AG09319 (cell line): Measurements from ENCODE around the gene CNTNAP2.

Source experiments
- DNase-seq: peaks from one replicate; pipeline ENCODE4 v3.0.0-alpha.2; 2010; ENCODE audit warnings: low read depth; ENCODE audit errors: extremely low read depth
- CTCF ChIP-seq: IDR thresholded peaks from 2 replicates; pipeline ENCODE4 v1.5.1; 2011; ENCODE audit warnings: low read depth, mild to moderate bottlenecking, inconsistent platforms, low read length, moderate library complexity

CNTNAP2 gene

GRCh38 chr7:147276106-147276505 is 1159.5 kb downstream of the CNTNAP2 start:
- DNase-seq = no peak
- no peak for TF ChIP-seq CTCF

DNA sequence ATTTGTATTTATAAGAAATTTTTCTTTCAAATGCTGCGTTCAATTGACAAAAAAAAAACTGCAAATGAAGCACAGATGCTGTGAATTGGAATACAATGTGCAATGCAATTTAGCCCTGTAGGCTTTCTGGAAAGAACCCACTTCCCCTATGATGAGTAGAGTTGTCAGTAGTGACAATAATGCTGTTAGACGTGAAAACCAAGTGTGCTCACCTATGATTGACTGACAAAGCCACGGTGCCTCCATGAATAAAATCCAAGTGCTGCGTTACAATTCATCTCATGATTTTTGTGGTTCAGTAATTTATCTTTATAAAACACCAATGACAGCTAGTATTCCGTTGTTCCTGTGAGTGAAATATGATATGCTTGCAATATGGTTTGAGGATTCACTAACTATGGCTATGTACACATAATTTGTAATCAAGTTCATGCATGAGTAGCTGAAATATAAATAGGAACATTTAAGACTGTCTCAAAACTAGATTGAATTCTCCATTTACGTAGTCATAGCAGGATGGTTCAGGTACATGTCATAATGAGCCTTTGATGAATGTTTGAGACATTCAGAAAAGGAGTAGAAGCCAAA is 1160.3 kb downstream of the CNTNAP2 start:
- DNase-seq = no peak
- no peak for TF ChIP-seq CTCF

DNA sequence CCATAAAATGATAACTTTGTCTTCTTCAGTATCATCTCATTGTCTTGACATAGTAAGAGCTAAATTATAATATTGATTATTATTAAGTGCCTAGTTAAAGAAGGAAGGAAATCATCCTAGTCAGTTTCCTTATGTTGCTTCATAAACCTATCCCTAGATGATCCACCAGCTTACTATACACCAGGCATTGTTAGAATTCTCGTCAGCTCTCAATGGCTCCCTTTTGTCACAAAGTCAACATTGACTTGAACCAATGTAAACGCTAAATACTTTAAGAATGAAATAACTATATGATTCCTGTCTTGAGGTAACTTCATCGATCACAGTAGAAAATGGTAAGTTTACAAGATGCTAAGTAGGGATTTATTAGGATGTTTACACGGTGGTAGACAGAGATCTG is 1162.9 kb downstream of the CNTNAP2 start:
- DNase-seq = no peak
- no peak for TF ChIP-seq CTCF

DNA sequence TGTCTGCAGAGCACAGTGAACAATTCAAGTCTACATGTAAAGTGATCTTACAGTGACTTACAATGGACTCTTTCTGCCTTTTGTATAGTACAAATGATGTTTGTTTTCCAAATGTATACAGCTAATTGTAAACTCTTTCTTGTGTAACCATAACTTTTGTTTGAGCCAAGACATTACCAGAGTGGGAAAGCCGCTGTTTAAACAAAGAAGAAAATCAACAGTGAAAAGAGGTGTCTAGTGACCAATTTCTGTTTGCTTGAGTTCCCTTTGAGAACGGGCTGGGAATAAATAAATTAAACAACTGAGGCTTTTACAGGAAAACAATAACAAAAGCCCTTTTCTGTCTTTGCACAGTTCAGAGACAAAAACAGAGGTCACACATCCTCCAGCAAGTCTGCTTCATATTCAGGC is 1163.4 kb downstream of the CNTNAP2 start:
- no peak for TF ChIP-seq CTCF
- DNase-seq = no peak

DNA sequence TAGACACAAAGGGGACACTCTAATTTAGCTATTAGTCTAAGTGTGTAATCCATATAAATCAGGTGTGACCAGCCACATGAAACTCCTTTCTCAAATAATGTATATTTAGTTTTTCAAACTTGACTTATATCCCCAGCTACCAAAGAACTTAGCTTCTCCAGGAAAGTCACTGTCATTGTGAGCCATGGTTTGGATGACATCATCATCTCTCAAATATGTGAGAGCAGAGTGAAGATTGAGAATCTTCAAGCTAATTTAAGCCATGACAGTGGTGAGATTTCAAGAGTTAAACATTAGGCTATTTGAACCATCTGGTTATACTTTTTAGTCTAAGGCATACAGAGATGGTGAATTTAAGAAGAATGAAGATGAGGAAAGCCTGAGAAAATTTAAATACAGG is 1165.6 kb downstream of the CNTNAP2 start:
- TF ChIP-seq CTCF = no peak
- no peak for DNase-seq

DNA sequence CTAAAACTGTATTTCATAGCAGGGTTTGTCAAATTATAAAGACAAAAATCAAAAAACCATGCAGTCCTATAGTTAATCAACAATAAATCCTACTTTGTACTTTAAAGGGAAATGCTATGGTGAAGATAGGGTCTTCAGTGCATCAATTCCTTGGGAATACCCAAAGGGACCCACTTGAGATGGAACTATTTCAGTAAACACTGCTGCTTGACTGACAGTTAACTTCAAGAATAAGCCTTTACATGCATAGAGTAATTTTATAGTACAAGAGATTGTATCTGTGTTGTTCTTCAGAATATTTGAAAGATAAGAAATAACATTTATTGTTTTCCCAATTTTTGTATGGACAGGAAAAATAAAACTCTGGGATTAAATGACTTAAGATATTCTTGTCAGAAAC is 1179.6 kb downstream of the CNTNAP2 start:
- no peak for DNase-seq
- no peak for TF ChIP-seq CTCF

DNA sequence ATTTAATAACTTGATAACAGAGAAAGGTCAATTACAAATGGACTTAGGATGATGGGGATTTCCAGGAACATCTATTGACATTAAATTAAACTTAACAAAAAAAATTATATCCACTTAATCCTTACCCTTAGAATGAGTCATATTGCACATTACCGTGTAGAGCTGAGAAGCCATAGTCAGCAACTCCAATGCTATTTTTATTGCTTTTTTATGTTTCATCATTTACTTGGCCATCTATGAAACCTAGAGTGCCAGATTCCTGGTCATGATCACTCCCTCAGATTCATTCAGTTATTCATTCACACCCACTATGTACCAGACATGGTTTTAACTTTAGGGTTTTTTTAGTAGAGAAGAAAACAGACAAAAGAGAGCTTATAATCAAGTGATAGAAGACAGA is 1180.4 kb downstream of the CNTNAP2 start:
- DNase-seq = no peak
- no peak for TF ChIP-seq CTCF
